GM19372 (cell line): ENCODE measurements around the gene EDN3.

ENCODE experiments used
- ATAC-seq: cut with Tn5 transposase; IDR thresholded peaks from one replicate; pipeline ENCODE4 v1.9.1; 2021; ENCODE audit warnings: mild to moderate bottlenecking, low read depth, moderate library complexity; ENCODE audit not compliant: unreplicated experiment

The EDN3 gene

GRCh38 chr20:59360934-59361333, 60.5 kb downstream of the EDN3 start:
- no peak for ATAC-seq

GRCh38 chr20:59361411-59361810, 61.0 kb downstream of the EDN3 start:
- no peak for ATAC-seq

DNA sequence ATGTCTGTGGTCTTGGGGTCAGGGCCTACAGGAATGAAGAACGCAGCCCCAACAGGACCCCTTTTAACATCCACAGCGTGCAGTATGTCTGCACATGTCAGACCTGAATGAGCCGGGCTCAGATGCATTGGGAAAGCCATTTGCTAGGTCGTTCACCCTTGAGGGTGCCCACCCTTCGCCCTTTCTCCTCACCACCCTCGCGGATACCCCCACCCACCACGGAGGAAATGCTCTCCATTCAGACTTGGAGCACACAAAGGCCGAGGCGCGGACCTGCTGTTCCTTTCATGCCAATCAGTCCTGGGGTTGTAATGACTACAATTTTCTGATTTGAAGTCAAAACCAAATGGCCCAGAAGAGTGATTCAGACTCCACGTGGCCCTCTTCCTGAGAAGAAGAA, 62.7 kb downstream of the EDN3 start:
- no peak for ATAC-seq

DNA sequence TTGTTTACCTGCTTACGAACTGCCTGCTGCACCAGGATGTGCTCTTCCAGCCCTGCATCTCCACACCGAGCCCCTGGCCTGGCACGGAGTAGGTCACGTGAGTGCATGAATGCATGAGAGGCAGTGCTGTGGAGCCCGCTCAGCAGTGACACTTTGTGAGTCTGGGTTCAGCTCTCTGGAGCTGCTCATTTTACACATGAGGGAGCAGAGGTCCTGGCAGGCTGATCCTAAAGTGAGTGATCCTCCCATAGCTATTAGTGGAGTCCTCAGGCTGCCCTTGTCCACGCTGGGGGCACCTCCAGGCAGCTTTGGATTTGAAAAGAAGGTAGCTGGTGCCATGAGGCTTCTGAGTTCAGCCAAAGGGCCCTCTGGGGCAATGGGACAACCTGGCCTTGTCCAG, 64.2 kb downstream of the EDN3 start:
- ATAC-seq = no peak

GRCh38 chr20:59365611-59366285, 65.3 kb downstream of the EDN3 start:
- no peak for ATAC-seq

GRCh38 chr20:59371431-59371830, 71.0 kb downstream of the EDN3 start:
- no peak for ATAC-seq

GRCh38 chr20:59374261-59374660, 73.8 kb downstream of the EDN3 start:
- ATAC-seq = no peak

DNA sequence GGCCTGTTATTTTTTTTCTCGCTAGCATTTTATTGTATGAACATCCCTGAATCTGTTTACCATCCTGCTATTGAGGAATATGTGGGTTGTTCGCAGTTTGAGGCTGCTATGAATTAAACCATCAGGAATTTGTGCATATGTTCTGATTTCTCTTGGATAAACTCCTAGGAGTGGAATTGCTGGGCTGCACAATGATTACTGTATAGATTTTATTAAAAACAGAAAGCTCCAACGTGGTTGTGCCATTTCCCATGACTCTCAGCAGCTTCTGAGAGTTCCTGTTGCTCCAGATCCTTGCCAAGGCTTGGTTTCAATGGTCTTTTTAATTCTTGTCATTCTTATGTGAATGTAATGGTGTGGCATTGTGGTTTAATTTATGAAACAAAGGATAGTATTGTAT, 75.1 kb downstream of the EDN3 start:
- no peak for ATAC-seq
